Posterior vena cava (tissue), 2 donors: Measurements from ENCODE around the gene POU6F2. TPM values are rescaled to one million over a fixed set of nuclear protein-coding genes. Genes with fewer than 3 reads are reported as not detected.

Experiments
- DNase-seq: peaks from one replicate; pipeline ENCODE4 v3.0.0-alpha.2; 2020; ENCODE audit warnings: low spot score
- intact Hi-C, 2 donors: fragments of 100-400 bp; cut with DNase I; formaldehyde crosslinking; loops; one replicate each; pipeline versions ENCODE4 v1.14.1 to v1.14.2; 2022 to 2023
- total RNA-seq, 2 donors: library from RNA; stranded (reverse); fragmentation: NEBNext Ultra II Directional; extraction: Animal tissue kit (Norgen Biotek cat#: 25700); gene quantifications; one replicate each; pipeline ENCODE4 v1.2.1, GENCODE V29; 2021
- donor health status: DM: yes; HTN: yes; CAD: no.
- donor health status: DM: yes; HTN: yes; CAD: no.

Gene POU6F2
- total RNA-seq, 2 donors from 2014 or later: 0.19 to 0.69 TPM

DNA sequence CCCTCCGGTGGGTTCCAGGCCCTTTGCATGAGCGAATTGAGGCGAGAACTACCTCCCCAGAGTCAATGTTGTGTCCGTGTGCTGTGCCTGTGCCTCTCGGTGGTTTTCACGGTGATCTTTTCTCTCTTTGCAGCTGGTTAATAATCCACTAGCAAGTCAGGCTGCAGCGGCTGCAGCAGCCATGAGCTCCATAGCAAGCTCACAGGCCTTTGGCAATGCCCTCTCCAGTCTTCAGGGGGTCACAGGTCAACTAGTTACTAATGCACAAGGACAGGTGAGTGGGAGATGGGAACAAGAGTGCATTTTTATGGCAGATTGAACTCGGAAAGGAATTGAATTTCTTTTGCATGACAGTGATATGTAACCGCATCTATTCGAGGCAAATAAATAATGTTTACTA is 428.8 kb downstream of the POU6F2 start:
- no peak for DNase-seq
- intact Hi-C loops: no loop called here

- intact Hi-C loops: no loop called here
- no peak for DNase-seq
These were observed 429.4 kb downstream of the POU6F2 start for GRCh38 chr7:39407137-39407536.

DNA sequence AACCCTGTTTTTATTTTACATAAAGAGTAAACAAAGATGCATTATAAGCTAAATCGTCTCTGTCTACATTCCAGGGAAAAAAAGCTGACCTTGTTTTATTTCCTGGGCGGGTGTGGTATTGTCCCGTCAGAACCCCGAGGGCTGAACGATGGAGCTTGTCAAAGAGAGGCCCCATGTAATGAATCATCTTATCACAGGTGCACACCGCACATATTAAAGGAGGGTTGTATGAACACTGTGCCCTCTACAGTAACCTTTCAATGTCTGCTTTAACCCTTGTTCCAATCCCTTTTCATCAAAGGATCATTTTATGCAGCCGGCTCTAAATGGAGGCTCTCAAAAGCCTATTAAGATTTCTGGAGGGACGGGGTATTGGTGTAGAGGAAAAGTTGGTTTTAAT is 430.0 kb downstream of the POU6F2 start:
- intact Hi-C loops: no loop called here

GRCh38 chr7:39408906-39409305 is 431.2 kb downstream of the POU6F2 start:
- intact Hi-C loops: no loop called here
- DNase-seq: no peak

More for the DNA sequence above, 430.0 kb downstream of the POU6F2 start:
- DNase-seq: no peak

GRCh38 chr7:39410582-39410981 is 432.9 kb downstream of the POU6F2 start:
- DNase-seq: no peak
- intact Hi-C loops: no loop called here

- no peak for DNase-seq
- intact Hi-C loops: no loop called here
These were observed 436.0 kb downstream of the POU6F2 start for GRCh38 chr7:39413636-39414223.

- intact Hi-C loops: no loop called here
- no peak for DNase-seq
These were observed 436.7 kb downstream of the POU6F2 start for GRCh38 chr7:39414224-39415035.

DNA sequence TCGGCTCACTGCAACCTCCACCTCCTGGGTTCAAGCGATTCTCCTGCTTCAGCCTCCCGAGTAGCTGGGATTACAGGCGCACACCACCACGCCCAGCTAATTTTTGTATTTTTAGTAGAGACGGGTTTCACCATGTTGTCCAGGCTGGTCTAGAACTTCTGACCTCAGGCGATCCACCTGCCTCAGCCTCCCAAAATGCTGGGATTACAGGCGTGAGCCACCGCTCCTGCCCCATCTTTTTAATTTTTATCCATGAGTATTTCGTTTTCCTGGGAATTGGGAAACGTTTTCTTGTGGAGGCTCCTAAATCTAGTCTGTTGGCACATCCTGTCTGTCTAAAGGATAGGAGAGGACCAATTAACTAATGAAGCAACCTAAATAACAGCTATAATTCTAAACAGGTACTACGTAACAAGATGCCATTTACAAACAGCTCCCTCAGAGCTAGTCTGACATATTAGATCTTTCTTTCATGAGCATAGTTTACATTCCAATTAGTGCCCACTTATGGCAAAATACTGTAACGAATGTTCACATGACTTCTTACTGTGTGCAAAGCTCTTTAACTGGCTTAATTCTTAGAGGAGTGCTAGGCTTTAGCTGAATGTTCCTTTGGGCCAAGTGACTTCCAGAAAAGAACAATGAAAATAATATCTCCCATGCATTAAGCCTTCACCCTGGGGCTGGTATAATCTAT is 437.5 kb downstream of the POU6F2 start:
- DNase-seq: no peak
- intact Hi-C loops: no loop called here

GRCh38 chr7:39416866-39417265 is 439.2 kb downstream of the POU6F2 start:
- intact Hi-C loops: no loop called here
- no peak for DNase-seq

- intact Hi-C loops: no loop called here
- no peak for DNase-seq
These were observed 439.9 kb downstream of the POU6F2 start for GRCh38 chr7:39417642-39418041.

GRCh38 chr7:39421251-39421650 is 443.5 kb downstream of the POU6F2 start:
- no peak for DNase-seq

DNA sequence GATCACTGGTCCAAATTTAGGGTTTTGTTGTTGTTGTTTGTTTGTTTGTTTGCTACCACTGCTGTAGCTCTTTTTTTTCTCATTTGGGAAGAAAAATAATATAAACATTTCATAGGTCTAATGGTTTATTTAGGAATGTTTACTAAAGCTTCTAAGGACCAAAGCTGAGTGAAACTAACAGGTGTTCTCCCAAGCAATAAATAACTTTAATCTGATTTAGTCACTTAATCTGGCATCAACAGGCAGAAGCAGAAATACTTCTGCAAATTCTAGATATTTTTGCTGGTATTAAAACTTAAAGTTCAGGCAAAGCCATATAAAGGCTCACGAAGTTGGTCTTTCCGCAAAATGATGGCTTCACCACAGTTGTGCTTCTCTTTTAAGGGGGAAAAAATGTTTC is 444.0 kb downstream of the POU6F2 start:
- no peak for DNase-seq
- intact Hi-C loops: no loop called here

More at GRCh38 chr7:39421251-39421650, 443.5 kb downstream of the POU6F2 start:
- intact Hi-C loops: no loop called here

GRCh38 chr7:39428221-39428620 is 450.5 kb downstream of the POU6F2 start:
- DNase-seq: no peak
- intact Hi-C loops: no loop called here

- no peak for DNase-seq
- intact Hi-C loops: no loop called here
These were observed 451.7 kb downstream of the POU6F2 start for GRCh38 chr7:39429421-39429820.

GRCh38 chr7:39430441-39430840 is 452.7 kb downstream of the POU6F2 start:
- intact Hi-C loops: no loop called here

GRCh38 chr7:39430909-39431641 is 453.4 kb downstream of the POU6F2 start:
- intact Hi-C loops: no loop called here
- no peak for DNase-seq

More at GRCh38 chr7:39430441-39430840, 452.7 kb downstream of the POU6F2 start:
- DNase-seq: no peak

DNA sequence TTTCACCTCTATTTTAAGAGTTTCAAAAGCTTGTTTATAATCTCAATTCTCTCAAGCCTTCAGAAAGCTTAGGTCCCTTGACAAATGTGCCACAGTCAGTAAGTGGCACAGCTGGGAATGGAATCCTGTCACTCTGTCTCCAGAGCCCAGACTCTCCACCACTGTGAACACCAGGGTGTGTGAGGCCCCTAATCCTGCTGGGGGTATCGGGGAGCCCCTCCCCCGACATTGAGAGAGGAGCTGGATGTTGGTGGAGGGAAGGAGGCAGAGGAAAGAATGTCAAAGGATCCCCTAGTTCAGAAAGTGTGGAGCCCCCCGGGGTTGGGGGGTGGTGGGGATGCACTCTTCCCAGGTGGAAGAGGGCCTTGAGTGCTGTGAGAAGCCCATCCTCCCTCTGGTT is 454.7 kb downstream of the POU6F2 start:
- DNase-seq: no peak
- intact Hi-C loops: no loop called here

GRCh38 chr7:39432807-39433416 is 455.2 kb downstream of the POU6F2 start:
- intact Hi-C loops: no loop called here
- DNase-seq: no peak

DNA sequence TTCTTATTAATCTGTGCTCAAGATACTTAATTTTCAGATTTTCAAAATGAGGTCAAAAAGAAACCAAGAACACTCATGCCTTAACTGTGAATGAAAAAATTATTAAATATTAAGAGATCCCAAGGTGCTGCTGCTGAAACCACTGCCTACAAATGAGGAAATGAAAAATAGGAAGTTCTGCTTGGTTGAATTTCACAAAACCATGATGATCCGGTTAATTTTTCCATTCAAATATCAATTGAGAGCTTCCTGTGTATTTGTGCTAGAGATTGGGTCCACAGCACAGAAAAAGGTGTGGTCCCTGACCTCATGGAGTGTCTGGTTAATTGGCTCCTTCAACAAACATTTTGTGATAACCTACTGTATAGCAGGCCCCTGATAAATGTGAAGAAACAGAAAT is 455.8 kb downstream of the POU6F2 start:
- DNase-seq: no peak
- intact Hi-C loops: no loop called here
